ENCODE measurements around the gene DZIP1L. TPM values are rescaled to one million over a fixed set of nuclear protein-coding genes. Genes with fewer than 3 reads are reported as not detected.

DZIP1L gene
- total RNA-seq, 1 experiment from 2014 or later: 2.4 TPM

- ChIA-PET POLR2A (no interaction called here), CTCF (no interaction called here)
- H3K4me1 ChIP-seq: no peaks in the 10 kb centered on the region
- H3K27me3 ChIP-seq (replicated peaks; ENCODE audit: control insufficient read depth, insufficient read depth, low read length): no peaks in the 10 kb centered on the region
- intact Hi-C loops (cut with micrococcal nuclease; ENCODE audit: unreplicated experiment): no loop called here
- no peak overlapping the region for H3K4me3 Mint-ChIP-seq (ENCODE audit: unreplicated experiment)
- no peak for TF ChIP-seq CTCF (IDR thresholded peaks at IDR 0.05; ENCODE audit: insufficient read depth in 1 of 2, low read depth in 1 of 2, low read length in 1 of 2, severe bottlenecking in 1 of 2, unreplicated experiment in 1 of 2)
- H3K4me3 ChIP-seq (ENCODE audit: low read depth, low read length): no peak overlapping the region
- peaks cover 2% of the 10 kb centered on the region for H3K27me3 Mint-ChIP-seq (ENCODE audit: insufficient read depth, unreplicated experiment)
- no peaks in the 10 kb centered on the region for H3K36me3 ChIP-seq (ENCODE audit: control insufficient read depth, insufficient read depth, low read length)
- peaks cover 7% of the 10 kb centered on the region; the same call in 1 of the 2 replicates for H3K9me3 ChIP-seq
- DNase-seq: no peak
- H3K4me1 Mint-ChIP-seq (ENCODE audit: low read depth, unreplicated experiment): peaks cover 7% of the 10 kb centered on the region
- H3K27ac Mint-ChIP-seq (ENCODE audit: unreplicated experiment): no peak overlapping the region
- peaks cover 10% of the 10 kb centered on the region for H3K9me3 Mint-ChIP-seq (ENCODE audit: unreplicated experiment)
- no TSS peak for BruUV-seq (replicated peaks)
- no peaks in the 10 kb centered on the region for H3K36me3 Mint-ChIP-seq (ENCODE audit: insufficient read depth, unreplicated experiment)
These were observed 25.5 kb upstream of the DZIP1L start for GRCh38 chr3:138140940-138141339.

DNA sequence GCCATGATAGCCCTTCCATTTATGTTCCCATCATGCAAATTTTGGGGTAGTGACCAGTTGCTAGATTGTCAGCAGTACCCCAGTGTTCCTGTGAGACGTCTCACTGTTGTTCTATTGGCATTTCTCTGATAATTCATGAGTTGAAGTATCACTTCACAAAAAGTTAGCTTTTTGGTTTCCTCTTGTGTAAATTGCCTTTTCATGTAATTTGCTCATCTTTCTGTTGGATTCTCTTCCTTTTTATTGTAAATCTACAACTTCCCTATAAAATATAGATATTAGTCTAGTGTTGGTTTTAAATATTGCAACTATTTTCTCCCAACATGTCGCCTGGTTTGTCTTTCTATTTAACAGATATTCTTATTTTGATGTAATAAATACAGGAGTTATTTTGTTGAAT is 24.3 kb upstream of the DZIP1L start:
- Mint-ChIP-seq H3K36me3 (ENCODE audit: insufficient read depth, unreplicated experiment) (no peaks in the 10 kb centered on the region), H3K27me3 (ENCODE audit: insufficient read depth, unreplicated experiment) (peaks cover 2% of the 10 kb centered on the region), H3K9me3 (ENCODE audit: unreplicated experiment) (peaks cover 10% of the 10 kb centered on the region), H3K27ac (ENCODE audit: unreplicated experiment) (no peak overlapping the region), H3K4me3 (ENCODE audit: unreplicated experiment) (no peak overlapping the region), H3K4me1 (ENCODE audit: low read depth, unreplicated experiment) (peaks cover 7% of the 10 kb centered on the region)
- Histone ChIP-seq H3K27me3 (replicated peaks; ENCODE audit: control insufficient read depth, insufficient read depth, low read length) (no peaks in the 10 kb centered on the region), H3K36me3 (ENCODE audit: control insufficient read depth, insufficient read depth, low read length) (no peaks in the 10 kb centered on the region), H3K4me3 (ENCODE audit: low read depth, low read length) (no peak overlapping the region), H3K9me3 (peaks cover 7% of the 10 kb centered on the region; the same call in 1 of the 2 replicates), H3K4me1 (0 out of 2 replicates have a peak, but pooled peaks cover 1% of the 10 kb centered on the region)
- intact Hi-C loops (cut with micrococcal nuclease; ENCODE audit: unreplicated experiment): no loop called here
- BruUV-seq (replicated peaks): no TSS peak
- TF ChIP-seq CTCF (IDR thresholded peaks at IDR 0.05; ENCODE audit: insufficient read depth in 1 of 2, low read depth in 1 of 2, low read length in 1 of 2, severe bottlenecking in 1 of 2, unreplicated experiment in 1 of 2): no peak
- CTCF ChIA-PET: no interaction called here
- no peak for DNase-seq
- POLR2A ChIA-PET: no interaction called here

DNA sequence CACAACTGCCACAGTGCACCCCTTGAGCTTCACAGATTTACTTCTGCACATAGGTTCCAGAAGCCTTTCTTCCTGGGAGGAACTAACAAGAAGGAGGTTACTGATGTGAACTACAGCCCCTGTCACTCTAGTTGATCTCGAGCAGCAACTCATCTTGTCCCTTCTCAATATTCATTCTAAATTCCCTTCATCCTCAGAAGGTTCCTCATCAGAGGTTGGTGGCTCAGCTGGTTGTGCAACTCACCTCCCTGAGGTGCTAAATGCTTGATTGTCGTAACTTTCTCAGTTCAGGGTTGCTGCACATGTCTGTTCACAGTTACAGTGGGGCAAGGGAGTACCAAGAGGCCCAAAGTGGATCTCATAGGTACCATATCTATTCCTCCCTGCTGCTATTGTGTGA is 22.5 kb upstream of the DZIP1L start:
- ChIA-PET POLR2A (no interaction called here), CTCF (no interaction called here)
- H3K4me3 ChIP-seq (ENCODE audit: low read depth, low read length): no peak overlapping the region
- intact Hi-C loops (cut with micrococcal nuclease; ENCODE audit: unreplicated experiment): no loop called here
- no peaks in the 10 kb centered on the region; the same call in 1 of the 2 replicates for H3K27me3 ChIP-seq (replicated peaks; ENCODE audit: control insufficient read depth, insufficient read depth, low read length)
- Mint-ChIP-seq H3K27ac (ENCODE audit: unreplicated experiment) (no peak overlapping the region), H3K4me3 (ENCODE audit: unreplicated experiment) (no peak overlapping the region), H3K27me3 (ENCODE audit: insufficient read depth, unreplicated experiment) (no peaks in the 10 kb centered on the region), H3K9me3 (ENCODE audit: unreplicated experiment) (peaks cover 2% of the 10 kb centered on the region), H3K4me1 (ENCODE audit: low read depth, unreplicated experiment) (peaks cover 7% of the 10 kb centered on the region), H3K36me3 (ENCODE audit: insufficient read depth, unreplicated experiment) (no peaks in the 10 kb centered on the region)
- no peaks in the 10 kb centered on the region for H3K9me3 ChIP-seq
- DNase-seq: no peak
- 0 out of 2 replicates have a peak, but pooled peaks cover 3% of the 10 kb centered on the region for H3K4me1 ChIP-seq
- TF ChIP-seq CTCF (IDR thresholded peaks at IDR 0.05; ENCODE audit: insufficient read depth in 1 of 2, low read depth in 1 of 2, low read length in 1 of 2, severe bottlenecking in 1 of 2, unreplicated experiment in 1 of 2): no peak
- H3K36me3 ChIP-seq (ENCODE audit: control insufficient read depth, insufficient read depth, low read length): no peaks in the 10 kb centered on the region
- BruUV-seq (replicated peaks): no TSS peak

All from Caco-2 (cell line).